OCI-LY1 (cell line): ENCODE measurements around the gene MOV10.

Experiments used
- H2AFZ ChIP-seq: fragments of 200-600 bp; sonication (generic), shearing (Covaris generic); 2 replicates; pipeline ENCODE4 v1.6.0; 2014; ENCODE audit warnings: antibody characterized with exemption, mild to moderate bottlenecking, low read length
- H3F3A ChIP-seq: fragments of 200-600 bp; sonication (generic), shearing (Covaris generic); 2 replicates; pipeline ENCODE4 v1.6.0; 2014; ENCODE audit warnings: mild to moderate bottlenecking, antibody characterized with exemption, low read length, moderate library complexity; ENCODE audit not compliant: insufficient read depth
- H3K27ac ChIP-seq: fragments of 200-600 bp; sonication (generic); 2 replicates; pipeline ENCODE4 v1.5.1; 2014; ENCODE audit warnings: low read length, mixed run types, mild to moderate bottlenecking, low read depth; ENCODE audit not compliant: poor library complexity, severe bottlenecking
- H3K27me3 ChIP-seq: fragments of 200-600 bp; sonication (generic); 2 replicates; pipeline ENCODE4 v1.6.0; 2014; ENCODE audit warnings: antibody characterized with exemption, mild to moderate bottlenecking, low read length, moderate library complexity; ENCODE audit not compliant: insufficient read depth
- H3K36me3 ChIP-seq: fragments of 200-600 bp; sonication (generic); 2 replicates; pipeline ENCODE4 v1.6.1; 2014; ENCODE audit warnings: mild to moderate bottlenecking, antibody characterized with exemption, low read length, moderate library complexity, mixed read lengths; ENCODE audit not compliant: insufficient read depth
- H3K4me1 ChIP-seq: fragments of 200-600 bp; sonication (generic); 2 replicates; pipeline ENCODE4 v1.5.1; 2014; ENCODE audit warnings: mild to moderate bottlenecking, low read length, moderate library complexity; ENCODE audit not compliant: insufficient read depth, severe bottlenecking
- H3K4me2 ChIP-seq: fragments of 200-600 bp; sonication (generic), shearing (Covaris generic); 2 replicates; pipeline ENCODE4 v1.6.1; 2014; ENCODE audit warnings: low read length
- H3K4me3 ChIP-seq: fragments of 200-600 bp; sonication (generic); 2 replicates; pipeline ENCODE4 v1.5.1; 2014; ENCODE audit warnings: low read length, low read depth, mild to moderate bottlenecking, mixed read lengths; ENCODE audit not compliant: poor library complexity, severe bottlenecking
- H3K79me2 ChIP-seq: fragments of 200-600 bp; shearing (Covaris generic); 2 replicates; pipeline ENCODE4 v1.6.1; 2016; ENCODE audit warnings: mixed run types, low read length, mixed read lengths; ENCODE audit not compliant: insufficient read depth
- H3K9ac ChIP-seq: fragments of 200-600 bp; sonication (generic), shearing (Covaris generic); 2 replicates; pipeline ENCODE4 v1.6.1; 2014; ENCODE audit warnings: mild to moderate bottlenecking, low read length, mixed read lengths
- H3K9me2 ChIP-seq: fragments of 200-600 bp; sonication (generic), shearing (Covaris generic); 2 replicates; pipeline ENCODE4 v1.6.1; 2014; ENCODE audit warnings: low read depth, mild to moderate bottlenecking, low read length, mixed read lengths
- H3K9me3 ChIP-seq: fragments of 200-600 bp; shearing (Covaris generic); 2 replicates; pipeline ENCODE4 v1.6.1; 2014; ENCODE audit warnings: low read length, mixed read lengths
- H4K20me1 ChIP-seq: fragments of 200-600 bp; sonication (generic), shearing (Covaris generic); 2 replicates; pipeline ENCODE4 v1.6.0; 2016; ENCODE audit warnings: mild to moderate bottlenecking, low read length; ENCODE audit not compliant: insufficient read depth
- EZH2 ChIP-seq: fragments of 200-600 bp; sonication (generic), shearing (Covaris generic); IDR thresholded peaks from 2 replicates; pipeline ENCODE4 v1.8.0; 2017; ENCODE audit warnings: borderline replicate concordance, mixed run types, mild to moderate bottlenecking, antibody characterized with exemption, low read length, moderate library complexity, mixed read lengths
- TF ChIP-seq, protein P1 (sequence below): fragments of 200-600 bp; sonication (generic), shearing (Covaris generic); IDR thresholded peaks from 2 replicates; pipeline ENCODE4 v1.5.1; 2017; ENCODE audit warnings: mild to moderate bottlenecking, antibody characterized with exemption, low read length, moderate library complexity, mixed read lengths

Gene MOV10

DNA sequence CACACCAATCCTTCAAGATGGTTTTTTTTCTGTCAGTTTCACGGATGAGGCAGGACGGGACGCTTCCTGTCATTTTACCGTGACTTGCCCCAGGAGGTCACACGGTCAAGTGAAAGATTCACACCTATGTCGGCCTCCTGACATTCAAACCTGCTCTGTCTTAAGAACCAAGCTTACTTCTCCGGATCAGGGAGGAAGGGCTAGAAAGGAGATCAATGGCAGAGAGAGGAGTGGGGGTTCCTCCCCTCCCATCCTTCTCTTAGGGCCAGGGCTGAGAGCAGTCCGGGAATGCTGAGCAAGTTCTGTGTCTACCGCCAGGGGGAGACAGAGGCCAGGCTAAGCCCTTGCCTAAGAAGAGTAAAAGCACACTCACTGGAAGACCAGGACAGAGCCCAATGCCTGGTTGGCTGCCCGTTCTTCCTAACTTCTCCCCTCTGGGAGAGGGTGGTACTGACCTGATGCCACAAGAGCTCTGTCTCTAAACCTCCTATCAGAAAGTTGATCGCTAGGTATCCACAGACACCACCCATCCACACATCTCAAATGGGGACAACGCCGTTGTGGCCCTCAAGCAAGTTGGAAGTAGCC is 41.8 kb downstream of the MOV10 start:
- peaks cover 24% of the 10 kb centered on the region for H3K4me1 ChIP-seq
- H3K27ac ChIP-seq, result no peak overlapping the region
- H3F3A ChIP-seq, result no peaks in the 10 kb centered on the region
- H2AFZ ChIP-seq, result no peak overlapping the region
- H3K9me2 ChIP-seq, result no peaks in the 10 kb centered on the region
- H3K9me3 ChIP-seq, result no peaks in the 10 kb centered on the region
- peak overlapping the region; percentile 52 for H3K4me3 ChIP-seq
- TF ChIP-seq EZH2, result no peak
- TF ChIP-seq, protein P1, sequence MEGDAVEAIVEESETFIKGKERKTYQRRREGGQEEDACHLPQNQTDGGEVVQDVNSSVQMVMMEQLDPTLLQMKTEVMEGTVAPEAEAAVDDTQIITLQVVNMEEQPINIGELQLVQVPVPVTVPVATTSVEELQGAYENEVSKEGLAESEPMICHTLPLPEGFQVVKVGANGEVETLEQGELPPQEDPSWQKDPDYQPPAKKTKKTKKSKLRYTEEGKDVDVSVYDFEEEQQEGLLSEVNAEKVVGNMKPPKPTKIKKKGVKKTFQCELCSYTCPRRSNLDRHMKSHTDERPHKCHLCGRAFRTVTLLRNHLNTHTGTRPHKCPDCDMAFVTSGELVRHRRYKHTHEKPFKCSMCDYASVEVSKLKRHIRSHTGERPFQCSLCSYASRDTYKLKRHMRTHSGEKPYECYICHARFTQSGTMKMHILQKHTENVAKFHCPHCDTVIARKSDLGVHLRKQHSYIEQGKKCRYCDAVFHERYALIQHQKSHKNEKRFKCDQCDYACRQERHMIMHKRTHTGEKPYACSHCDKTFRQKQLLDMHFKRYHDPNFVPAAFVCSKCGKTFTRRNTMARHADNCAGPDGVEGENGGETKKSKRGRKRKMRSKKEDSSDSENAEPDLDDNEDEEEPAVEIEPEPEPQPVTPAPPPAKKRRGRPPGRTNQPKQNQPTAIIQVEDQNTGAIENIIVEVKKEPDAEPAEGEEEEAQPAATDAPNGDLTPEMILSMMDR, result peak; percentile 94
- peak overlapping the region; percentile 65 for H3K4me2 ChIP-seq
- no peaks in the 10 kb centered on the region for H3K36me3 ChIP-seq
- no peaks in the 10 kb centered on the region for H4K20me1 ChIP-seq
- H3K27me3 ChIP-seq, result no peaks in the 10 kb centered on the region
- H3K79me2 ChIP-seq, result no peaks in the 10 kb centered on the region
- no peak overlapping the region for H3K9ac ChIP-seq

- Histone ChIP-seq H3K27ac (no peak overlapping the region), H4K20me1 (no peaks in the 10 kb centered on the region), H3K9ac (no peak overlapping the region), H2AFZ (no peak overlapping the region), H3K4me3 (no peak overlapping the region), H3F3A (no peaks in the 10 kb centered on the region), H3K9me2 (no peaks in the 10 kb centered on the region), H3K4me1 (peaks cover 19% of the 10 kb centered on the region), H3K27me3 (no peaks in the 10 kb centered on the region), H3K9me3 (no peaks in the 10 kb centered on the region), H3K79me2 (no peaks in the 10 kb centered on the region), H3K4me2 (no peak overlapping the region), H3K36me3 (no peaks in the 10 kb centered on the region)
- TF ChIP-seq, protein P1, result no peak
- no peak for TF ChIP-seq EZH2
Measured at GRCh38 chr1:112717263-112717873, 42.9 kb downstream of the MOV10 start.

DNA sequence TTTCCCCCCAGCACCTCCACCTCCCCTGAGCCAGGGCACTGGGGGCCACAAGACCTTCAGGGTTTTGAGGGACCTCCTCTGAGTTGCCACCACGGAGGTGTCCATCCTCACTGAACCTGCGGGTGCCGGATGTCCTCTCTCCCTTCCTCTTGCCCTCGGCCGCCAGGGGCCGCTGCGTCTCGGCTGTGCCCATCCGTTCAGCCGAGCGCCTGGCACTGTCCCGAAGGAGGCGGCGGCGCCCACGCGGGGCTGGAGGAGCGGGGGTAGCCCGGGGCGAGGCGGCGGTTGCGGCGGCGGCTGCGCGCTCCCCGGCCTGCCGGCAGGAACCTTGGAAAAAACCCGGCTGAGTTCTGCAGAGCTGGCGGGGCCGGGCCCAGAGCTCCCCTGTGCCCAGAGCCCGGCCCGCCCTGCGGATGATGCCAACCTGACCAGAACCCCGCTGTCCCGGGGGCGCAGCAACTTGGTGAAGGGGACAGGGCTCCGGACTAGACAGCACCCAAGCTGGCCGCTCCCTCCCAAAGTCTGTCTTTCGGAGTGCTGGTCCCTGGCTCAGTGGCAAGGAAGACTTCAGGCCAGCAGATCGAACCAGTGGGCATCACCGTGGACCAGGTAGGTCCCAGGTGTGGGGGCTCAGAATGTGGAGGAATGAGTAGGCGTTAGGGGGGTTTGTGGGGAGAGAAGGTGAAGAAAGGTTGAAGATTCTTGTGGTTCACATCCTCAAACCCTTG is 44.4 kb downstream of the MOV10 start:
- H3K4me3 ChIP-seq, result no peak overlapping the region
- peaks cover 19% of the 10 kb centered on the region for H3K4me1 ChIP-seq
- H3K9me2 ChIP-seq, result no peaks in the 10 kb centered on the region
- no peak overlapping the region for H3K27ac ChIP-seq
- H3K9ac ChIP-seq, result no peak overlapping the region
- H3K9me3 ChIP-seq, result no peaks in the 10 kb centered on the region
- no peaks in the 10 kb centered on the region for H3K27me3 ChIP-seq
- peak overlapping the region; percentile 41; the same call in 1 of the 2 replicates for H3K4me2 ChIP-seq
- H3F3A ChIP-seq, result no peaks in the 10 kb centered on the region
- H3K36me3 ChIP-seq, result no peaks in the 10 kb centered on the region
- no peaks in the 10 kb centered on the region for H3K79me2 ChIP-seq
- H4K20me1 ChIP-seq, result no peaks in the 10 kb centered on the region
- H2AFZ ChIP-seq, result no peak overlapping the region
- TF ChIP-seq EZH2, result no peak
- TF ChIP-seq, protein P1, result peak; percentile 70
